HG02588 (cell line): ENCODE data around the gene FLCN.
A peak's percentile ranks its signal among the peaks of the same experiment; 100 is the strongest.
"Not testable (repeated sequence)": the region's sequence is repeated elsewhere in the genome, so short reads cannot be mapped to it uniquely, and the experiment has no call there.

Source experiments
- ATAC-seq: cut with Tn5 transposase; IDR thresholded peaks from one replicate; pipeline ENCODE4 v1.9.1; 2021; ENCODE audit warnings: mild to moderate bottlenecking, moderate library complexity; ENCODE audit not compliant: unreplicated experiment

Gene FLCN

DNA sequence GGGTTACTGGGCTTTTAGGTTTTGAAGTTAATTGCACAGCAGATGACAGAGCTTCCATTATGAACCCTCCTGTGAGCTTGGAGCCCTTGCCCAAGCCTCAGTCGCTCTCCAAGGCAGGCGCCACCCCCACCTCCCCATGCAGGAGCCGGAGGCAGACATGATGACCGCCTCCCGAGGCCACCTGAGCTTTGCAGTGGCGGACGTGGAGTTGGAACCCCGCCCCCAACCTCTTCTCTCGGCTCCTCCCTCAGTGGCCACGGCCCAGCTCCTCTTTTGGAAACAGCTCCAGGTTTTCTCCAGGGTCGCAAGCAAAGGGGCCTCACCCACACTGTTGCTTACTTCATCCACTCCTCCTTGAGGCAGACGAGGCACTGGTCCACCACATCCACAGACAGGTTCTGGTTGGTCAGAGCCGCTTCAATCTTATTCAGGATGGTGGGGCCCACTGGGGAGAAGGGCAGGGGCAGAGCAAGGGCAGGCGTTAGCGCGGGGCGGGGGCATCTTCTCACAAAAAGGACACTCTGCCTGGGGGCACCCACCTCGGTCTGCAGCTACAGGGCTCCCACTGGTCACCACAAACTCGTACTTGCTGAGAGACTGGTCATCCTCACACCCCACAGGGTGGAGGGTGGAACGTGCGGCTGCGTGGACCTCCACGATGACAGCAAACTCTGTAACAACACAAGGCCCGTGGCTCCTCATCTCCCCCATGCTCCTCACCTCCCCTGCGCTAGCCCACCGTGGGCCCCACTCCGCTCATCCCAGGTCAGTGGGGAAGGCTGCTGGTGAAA lies 22.1 kb downstream of the FLCN start:
- ATAC-seq = no peak

DNA sequence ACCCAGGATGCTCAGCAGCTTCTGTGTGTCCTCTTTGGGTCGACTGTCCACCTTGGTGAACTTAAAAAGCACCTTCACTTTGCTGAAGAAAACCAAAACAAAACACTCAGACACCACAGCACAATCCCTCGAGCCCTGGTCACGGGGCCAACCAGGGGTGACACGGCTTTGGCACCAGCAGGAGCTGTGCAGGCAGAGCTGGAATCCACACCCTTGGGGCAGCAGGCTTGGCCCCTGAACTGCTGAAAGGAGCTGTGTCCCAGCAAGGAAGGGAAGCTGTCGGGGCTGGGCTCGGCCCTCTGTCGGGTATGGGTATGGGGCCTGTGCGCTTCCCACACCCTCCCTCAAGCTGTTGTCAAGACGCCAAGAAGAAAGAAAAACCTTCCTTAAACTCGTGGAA lies 23.2 kb downstream of the FLCN start:
- no peak for ATAC-seq

GRCh38 chr17:17207998-17208397 lies 29.0 kb downstream of the FLCN start:
- ATAC-seq = no peak

- no peak for ATAC-seq
Observed at GRCh38 chr17:17206913-17207335, 30.0 kb downstream of the FLCN start.

DNA sequence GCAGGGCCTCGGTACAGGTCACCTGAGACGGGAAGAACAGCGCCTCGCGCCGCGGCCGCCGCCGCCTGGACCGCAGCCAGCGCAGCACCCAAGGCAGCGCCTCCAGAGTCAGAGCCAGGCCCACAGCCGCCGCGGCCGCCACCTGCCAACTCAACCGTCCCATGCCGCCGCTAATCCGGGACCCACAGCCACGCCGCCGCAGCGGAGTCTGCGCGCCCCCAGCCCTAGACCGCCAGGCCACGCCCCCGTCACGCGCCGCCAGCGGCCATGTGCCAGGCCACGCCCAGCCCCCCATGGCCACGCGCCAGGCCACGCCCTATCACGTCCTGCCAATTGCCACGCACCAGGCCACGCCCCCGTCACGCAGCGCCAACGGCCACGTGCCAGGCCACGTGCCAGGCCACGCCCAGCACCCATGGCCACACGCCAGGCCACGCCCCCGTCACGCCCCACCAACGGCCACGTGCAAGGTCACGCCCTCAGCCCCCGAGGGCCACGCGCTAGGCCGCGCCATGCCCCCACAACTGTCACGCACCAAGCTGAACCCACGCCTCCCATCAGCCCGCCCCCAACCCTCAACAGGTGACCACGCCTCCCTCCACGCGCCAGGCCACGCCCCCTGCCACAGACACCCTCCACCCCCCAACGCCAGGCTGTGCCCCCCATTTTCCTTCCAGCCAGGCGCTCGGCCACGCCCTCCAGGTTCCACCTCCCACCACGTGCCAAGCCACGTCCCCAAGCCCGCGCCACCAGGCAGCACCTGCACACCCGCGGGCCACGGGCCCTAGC lies 30.6 kb downstream of the FLCN start, which contains the start of gene PLD6:
Gene PLD6, minus strand, starts transcription at position 210 of the 789 bp plus-strand sequence. Its CDS starts 47 bp downstream, at position 163.
- ATAC-seq = peak; percentile 54

DNA sequence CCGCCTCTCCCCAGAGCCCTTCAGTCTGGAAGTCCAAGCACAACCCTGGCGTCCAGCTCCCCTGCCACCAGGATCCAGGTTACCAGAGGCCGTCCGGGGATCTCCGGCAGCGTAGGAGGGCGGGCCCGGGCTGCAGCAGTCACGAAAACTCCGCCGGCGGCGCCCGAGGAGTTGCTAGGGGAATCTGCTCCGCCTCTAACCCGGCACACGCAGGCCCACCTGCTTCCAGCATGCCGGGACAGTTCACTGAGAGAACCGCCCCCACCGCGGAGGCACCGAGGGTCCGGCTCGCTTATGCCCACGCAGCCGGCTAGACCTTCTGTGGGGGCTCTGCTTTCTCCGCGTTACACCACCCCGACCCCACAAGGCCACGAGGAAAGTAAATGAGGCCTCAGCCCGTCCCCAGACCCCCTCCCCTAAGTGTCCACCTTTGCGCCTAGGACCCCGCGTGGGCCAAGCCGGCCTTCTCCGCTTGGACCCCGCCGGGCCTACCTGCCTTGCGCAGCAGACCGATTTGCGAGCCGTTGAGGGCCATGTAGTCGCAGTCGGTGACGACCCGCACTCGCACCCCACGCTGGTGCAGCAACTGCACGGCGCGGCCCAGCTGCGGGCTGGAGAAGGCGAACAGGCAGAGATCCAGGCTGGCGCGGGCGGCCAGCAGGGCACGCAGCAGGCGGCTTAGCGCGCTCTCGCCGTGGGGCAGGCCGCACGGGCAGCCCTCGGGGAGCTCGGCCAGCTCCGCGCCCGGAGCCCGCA lies 31.4 kb downstream of the FLCN start:
- peak; percentile 30 for ATAC-seq

- ATAC-seq = no peak
Observed at GRCh38 chr17:17204635-17205231, 32.2 kb downstream of the FLCN start.

DNA sequence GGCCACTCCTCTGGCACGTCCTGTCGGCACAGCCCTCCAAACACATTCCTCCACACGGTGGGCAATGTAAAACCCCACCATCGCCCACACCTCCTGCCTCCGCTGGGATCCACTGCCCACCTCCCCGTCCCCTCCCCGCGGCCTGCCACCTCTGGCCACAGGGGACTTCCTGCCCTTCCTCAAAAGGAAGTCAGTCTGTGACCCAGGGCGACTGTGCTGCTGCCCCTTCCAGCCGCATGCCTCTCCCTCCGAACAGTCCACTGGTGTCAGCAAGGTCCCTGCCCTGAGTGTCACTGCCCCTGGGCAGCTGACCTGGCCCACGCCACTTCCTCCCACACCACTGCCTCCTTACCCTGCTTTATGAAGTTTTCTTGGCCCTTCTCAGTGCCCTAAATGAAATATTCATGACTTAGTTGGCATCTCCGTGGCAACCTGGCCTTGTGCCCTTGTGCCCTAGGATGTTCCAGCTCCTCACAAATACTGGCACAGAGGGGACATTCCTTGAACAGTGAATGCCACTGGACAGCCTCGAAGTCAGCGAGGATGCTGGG lies 32.9 kb downstream of the FLCN start:
- no peak for ATAC-seq

DNA sequence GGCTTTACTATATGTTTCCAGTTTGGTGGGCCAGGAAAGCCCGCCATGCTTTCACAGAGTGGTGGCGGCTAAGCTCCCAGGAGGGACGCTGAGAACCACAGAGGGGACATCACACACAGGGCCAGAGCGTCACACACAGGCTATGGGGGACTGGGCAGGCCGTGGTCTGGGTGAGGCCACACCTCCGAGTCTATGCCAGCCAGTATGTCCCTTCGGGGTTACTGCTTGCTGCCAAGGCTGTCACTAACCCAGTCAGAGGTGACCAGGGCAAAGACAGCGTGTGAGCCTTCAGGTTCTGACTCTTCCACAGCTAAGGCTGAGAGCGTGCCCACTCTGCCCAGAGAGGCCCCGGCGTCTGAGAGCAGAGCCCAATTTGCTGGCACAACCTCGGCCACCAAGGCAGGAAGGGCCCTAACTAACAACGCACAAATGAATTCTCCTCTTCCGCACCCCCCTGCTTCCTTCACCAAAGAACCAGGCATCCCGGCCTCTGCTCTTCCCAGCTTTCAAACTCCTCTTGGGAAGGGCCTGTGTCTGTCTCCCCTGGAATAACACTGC lies 33.7 kb downstream of the FLCN start:
- no peak for ATAC-seq

GRCh38 chr17:17201907-17202306 lies 35.1 kb downstream of the FLCN start:
- no peak for ATAC-seq

DNA sequence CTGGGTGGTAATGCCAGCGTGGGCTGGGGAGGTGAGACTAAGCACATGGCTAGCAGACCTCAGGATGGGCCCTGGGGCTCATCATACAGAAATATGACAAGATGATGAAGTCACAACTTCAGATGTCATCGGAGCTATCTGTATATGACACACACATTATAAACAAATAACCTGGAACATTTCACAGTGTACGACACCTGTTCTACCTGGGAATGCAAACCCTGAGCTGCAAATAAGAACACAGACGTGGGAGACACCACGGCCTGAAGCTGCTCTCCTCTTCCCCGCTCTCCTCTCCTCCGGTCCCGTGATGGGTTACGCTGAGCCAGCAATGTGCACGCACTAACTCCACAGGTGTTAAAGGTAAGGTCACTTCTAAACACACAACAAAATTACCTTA lies 35.7 kb downstream of the FLCN start:
- no peak for ATAC-seq

DNA sequence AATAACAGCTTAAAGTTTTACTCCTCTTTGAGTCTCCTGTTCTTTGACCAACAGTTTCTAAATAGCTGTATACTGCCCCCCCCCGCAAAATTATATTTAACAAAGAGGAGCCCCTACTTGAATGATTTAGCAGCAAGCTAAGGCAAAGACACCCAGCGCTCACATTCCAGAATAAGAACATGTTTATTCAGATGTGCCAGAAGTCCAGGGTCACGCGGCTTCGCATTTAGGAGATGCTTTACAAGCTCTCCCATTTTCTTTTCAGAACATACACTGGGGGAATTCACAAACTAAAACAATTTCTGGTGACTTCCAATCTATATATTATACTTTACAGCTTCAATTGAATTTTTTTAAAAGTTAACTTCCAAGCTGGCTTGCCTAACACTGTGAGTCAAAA lies 36.1 kb downstream of the FLCN start:
- ATAC-seq = no peak

- no peak for ATAC-seq
Observed at GRCh38 chr17:17200311-17200710, 36.7 kb downstream of the FLCN start.

DNA sequence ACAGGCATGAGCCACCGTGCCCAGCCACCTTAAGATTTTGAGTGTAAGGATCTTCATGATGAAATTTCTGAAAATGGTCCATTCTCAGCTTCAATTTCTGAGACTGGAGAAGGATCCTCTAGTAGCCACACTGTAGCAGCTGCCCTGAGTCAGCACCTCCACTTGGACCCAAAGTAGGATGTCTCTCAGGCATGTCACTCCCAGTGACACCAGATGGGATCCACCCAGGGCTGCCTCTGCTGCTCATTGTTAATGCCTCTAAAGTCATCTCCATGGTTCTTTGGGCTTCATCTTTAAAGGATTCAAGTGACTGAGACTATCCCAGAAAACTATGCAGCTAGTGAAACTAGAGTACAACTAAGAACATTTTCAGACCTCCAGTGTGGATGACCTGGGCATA lies 38.7 kb downstream of the FLCN start:
- no peak for ATAC-seq

DNA sequence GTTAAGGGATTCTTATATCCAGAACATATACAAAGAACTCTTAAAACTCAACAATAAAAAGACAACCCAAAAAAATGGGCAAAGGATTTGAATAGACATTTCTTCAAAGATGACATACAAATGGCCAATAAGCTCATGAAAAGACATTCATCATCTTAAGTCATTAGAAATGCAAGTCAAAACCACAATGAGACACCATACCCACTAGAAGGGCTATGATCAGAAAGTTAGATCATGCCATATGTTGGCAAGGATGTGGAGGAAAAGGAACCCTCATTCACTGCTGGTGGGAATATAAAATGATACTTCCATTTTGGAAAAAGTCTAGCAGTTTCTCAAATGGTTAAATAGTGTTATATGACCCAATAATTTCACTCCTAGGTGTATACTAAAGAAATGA lies 40.2 kb downstream of the FLCN start:
- ATAC-seq = no peak

GRCh38 chr17:17195466-17195865 lies 41.5 kb downstream of the FLCN start:
- ATAC-seq = not testable (repeated sequence)

DNA sequence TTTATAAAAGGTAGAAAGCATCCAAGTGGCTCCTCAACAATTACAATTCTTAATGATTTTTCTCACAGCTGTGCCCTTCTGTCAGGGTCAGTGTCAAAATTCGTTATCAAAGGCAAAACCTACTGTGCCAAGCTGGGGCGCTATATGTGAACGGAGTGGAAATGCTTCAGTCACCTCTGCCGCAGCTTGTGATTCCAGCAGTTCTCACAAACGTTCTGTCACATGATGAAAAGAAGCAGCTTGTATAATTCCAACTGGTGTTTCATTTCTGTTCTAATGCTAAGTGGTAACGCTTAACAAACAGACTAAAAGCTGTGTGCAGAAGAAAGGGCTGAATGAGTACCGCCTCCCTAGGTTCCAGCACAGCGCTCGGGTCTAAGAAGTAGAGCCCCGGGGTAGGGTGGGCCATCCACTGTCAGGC lies 45.0 kb downstream of the FLCN start:
- no peak for ATAC-seq

DNA sequence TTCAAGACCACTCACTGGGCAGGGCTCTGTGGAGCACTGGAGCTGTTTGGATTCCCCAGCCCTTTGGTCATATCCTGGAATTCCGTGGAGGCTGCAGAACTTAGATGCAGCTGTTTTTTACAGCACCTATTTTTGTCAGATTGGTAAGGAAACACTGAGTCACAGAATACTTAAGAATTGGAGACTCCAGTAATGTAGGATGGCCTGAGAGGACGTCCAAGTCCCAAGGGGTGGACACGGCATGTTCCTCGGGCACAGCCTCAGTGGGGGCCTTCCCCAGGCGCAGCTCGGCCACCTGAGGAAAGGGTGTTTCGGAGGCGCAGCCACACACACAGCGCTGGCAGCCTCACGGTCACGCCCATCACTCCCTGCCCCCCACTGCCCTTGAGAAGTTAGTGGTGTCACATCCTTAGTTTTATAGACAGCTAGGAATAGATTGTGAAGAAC lies 45.6 kb downstream of the FLCN start:
- no peak for ATAC-seq

DNA sequence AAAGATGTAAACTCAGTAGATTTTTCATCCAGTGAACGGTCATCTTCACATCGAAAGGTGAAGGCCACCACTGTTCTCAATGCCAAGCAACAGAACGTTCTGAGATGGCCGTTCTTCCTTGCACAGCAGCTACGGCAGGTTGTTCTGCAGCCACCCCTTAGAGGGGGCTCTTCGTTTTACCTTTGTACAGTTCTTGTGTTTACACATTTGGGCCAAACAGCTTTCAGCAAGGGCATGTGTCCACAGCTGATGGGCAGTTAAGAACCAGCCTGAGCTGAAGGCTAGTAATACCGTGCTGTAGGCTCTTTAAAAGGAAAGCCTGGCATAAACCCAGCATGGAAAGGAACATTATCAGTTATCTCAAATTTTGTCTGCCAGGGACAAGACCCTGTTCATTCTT lies 46.8 kb downstream of the FLCN start:
- ATAC-seq = no peak

GRCh38 chr17:17189559-17189958 lies 47.4 kb downstream of the FLCN start:
- ATAC-seq = no peak
